ENCODE results near the gene CCDC106.

- no peak for TF ChIP-seq CTCF (conservative IDR thresholded peaks at IDR 0.05; ENCODE audit: low read length)
- TF ChIP-seq EZH2phosphoT487 (IDR thresholded peaks at IDR 0.05; ENCODE audit: borderline replicate concordance, low read depth, low read length): no peak
Measured at GRCh38 chr19:55648585-55649267, 714 bp downstream of the CCDC106 start.

Data from OCI-LY7 (cell line).